PFSK-1 (cell line): ENCODE measurements around the gene CDK5RAP1.

Experiments used
- FOXP2 ChIP-seq: optimal IDR thresholded peaks from 2 replicates; pipeline ENCODE3; 2011; ENCODE audit warnings: borderline replicate concordance, control low read depth, inconsistent platforms; ENCODE audit not compliant: insufficient read depth; ENCODE audit errors: extremely low read length, extremely low read depth
- POLR2AphosphoS5 ChIP-seq: IDR thresholded peaks from 2 replicates; pipeline ENCODE4 v1.6.1; 2012; ENCODE audit warnings: low read depth, mild to moderate bottlenecking, control low read depth, low read length, moderate library complexity
- SIN3A ChIP-seq: IDR thresholded peaks from 2 replicates; pipeline ENCODE4 v1.6.1; 2012; ENCODE audit warnings: mild to moderate bottlenecking, low read length, moderate library complexity, borderline replicate concordance; ENCODE audit not compliant: insufficient read depth
- TAF1 ChIP-seq: IDR thresholded peaks from 2 replicates; pipeline ENCODE4 v1.6.1; 2012; ENCODE audit warnings: low read length, control low read depth, borderline replicate concordance; ENCODE audit not compliant: insufficient read depth
- TF ChIP-seq, protein P1 (sequence below), 2 experiments: IDR thresholded peaks; 2 replicates each; pipeline versions ENCODE4 v1.6.1 to v1.8.0; 2011 to 2012; ENCODE audit warnings: low read depth in 2 of 2, low read length in 2 of 2, control low read depth in 1 of 2, inconsistent platforms in 1 of 2, mild to moderate bottlenecking in 1 of 2, moderate library complexity in 1 of 2; ENCODE audit not compliant: insufficient read depth in 1 of 2

CDK5RAP1 gene

DNA sequence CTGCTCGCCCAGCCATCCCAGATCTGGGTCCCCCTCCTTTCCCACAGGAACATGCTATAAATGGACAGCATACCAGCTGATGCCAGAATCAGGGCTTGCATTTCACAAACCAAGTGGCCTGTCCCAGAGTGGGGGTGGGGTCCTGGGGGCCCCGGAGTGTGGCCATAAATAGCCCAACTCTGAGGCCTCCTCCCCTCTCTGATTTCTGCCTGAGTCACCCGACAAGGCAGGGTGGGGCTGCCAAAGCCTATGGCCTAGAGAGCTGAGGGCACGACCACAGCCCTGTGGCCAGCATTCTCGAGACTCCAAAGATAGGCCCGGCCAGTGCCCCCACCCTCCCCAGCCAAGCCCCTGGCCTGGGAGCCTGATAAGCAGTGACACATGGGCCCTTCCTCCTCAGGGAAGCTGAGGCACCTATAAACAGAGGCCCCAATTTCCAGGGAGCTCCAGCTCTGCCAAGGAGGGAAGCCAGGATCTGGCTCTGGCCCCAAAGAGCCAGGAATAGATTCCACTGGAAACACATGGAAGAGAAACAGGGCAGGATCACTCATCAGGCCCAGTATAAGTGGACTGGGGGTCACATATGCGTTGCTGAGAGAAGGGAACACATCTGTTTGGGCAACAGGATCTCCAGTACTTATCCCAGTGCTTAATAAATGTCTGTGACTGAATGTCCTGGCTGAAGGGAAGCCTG lies 22.0 kb upstream of the CDK5RAP1 start:
- TF ChIP-seq POLR2AphosphoS5 = no peak
- TF ChIP-seq, protein P1, sequence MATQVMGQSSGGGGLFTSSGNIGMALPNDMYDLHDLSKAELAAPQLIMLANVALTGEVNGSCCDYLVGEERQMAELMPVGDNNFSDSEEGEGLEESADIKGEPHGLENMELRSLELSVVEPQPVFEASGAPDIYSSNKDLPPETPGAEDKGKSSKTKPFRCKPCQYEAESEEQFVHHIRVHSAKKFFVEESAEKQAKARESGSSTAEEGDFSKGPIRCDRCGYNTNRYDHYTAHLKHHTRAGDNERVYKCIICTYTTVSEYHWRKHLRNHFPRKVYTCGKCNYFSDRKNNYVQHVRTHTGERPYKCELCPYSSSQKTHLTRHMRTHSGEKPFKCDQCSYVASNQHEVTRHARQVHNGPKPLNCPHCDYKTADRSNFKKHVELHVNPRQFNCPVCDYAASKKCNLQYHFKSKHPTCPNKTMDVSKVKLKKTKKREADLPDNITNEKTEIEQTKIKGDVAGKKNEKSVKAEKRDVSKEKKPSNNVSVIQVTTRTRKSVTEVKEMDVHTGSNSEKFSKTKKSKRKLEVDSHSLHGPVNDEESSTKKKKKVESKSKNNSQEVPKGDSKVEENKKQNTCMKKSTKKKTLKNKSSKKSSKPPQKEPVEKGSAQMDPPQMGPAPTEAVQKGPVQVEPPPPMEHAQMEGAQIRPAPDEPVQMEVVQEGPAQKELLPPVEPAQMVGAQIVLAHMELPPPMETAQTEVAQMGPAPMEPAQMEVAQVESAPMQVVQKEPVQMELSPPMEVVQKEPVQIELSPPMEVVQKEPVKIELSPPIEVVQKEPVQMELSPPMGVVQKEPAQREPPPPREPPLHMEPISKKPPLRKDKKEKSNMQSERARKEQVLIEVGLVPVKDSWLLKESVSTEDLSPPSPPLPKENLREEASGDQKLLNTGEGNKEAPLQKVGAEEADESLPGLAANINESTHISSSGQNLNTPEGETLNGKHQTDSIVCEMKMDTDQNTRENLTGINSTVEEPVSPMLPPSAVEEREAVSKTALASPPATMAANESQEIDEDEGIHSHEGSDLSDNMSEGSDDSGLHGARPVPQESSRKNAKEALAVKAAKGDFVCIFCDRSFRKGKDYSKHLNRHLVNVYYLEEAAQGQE (IDR thresholded peaks at IDR 0.05; ENCODE audit: insufficient read depth in 1 of 2, low read depth in 2 of 2, low read length in 2 of 2) = no peak

DNA sequence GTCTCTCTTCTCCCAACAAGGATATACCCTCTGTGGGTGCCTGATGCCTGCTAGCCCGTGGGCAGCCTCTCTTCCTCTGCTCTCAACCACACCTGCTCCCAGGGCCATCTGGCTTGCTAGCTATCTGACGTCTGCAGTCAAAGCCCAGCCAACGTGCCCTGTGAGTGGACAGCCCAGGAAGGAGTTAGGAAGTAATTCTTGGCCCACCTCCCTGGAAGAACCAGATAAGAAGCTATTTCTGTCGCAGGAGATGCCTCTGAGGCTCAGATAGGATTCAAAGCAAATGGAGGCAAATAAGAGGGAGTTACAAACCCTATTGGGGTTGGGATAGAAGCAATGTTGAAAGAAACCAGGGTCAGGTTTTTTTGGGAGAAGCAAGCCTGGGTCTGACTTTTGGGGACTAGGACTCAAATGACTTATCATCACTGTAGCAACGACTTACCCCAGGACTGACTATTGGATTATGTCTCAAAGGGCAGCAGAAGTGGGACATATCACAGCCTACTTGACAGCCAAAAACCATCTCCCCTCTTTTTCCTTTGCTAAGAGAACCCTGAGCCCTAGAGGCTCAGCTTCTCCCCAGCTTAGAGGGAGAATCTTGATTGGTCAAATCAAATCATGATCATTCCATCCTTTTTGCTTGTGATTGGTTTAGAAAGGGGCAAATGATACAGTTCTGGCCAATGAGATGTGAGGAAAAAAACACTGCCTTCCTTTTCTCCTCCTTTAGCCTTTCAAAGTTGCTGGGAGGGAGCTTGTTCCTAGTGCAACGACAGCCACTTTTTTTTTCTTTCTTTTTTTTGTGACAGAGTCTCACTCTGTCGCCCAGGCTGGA lies 18.0 kb upstream of the CDK5RAP1 start:
- TF ChIP-seq POLR2AphosphoS5 (no peak), SIN3A (no peak), TAF1 (no peak), FOXP2 (no peak)
- TF ChIP-seq, protein P1 (IDR thresholded peaks at IDR 0.05; ENCODE audit: insufficient read depth in 1 of 2, low read depth in 2 of 2, low read length in 2 of 2) = no peak

DNA sequence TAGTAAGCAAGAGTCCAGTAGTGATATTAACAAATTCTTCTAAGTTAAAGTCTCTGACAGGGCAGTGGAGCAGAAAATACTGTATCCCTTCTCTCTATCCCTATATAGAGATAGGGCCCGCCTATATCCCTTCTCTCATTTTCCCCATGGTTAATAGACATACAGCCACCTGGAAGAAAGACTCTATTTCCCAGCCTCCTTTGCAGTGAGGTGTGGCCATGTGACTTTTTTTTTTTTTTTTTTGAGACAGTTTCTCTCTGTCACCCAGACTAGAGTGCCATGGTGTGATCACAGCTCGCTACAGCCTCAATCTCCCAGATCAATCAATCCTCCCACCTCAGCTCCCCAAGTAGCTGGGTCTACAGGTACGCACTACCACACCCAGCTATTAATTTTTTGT lies 16.7 kb upstream of the CDK5RAP1 start:
- no peak for TF ChIP-seq TAF1
- TF ChIP-seq FOXP2 = no peak
- TF ChIP-seq SIN3A = no peak
- no peak for TF ChIP-seq POLR2AphosphoS5
- TF ChIP-seq, protein P1 (IDR thresholded peaks at IDR 0.05; ENCODE audit: insufficient read depth in 1 of 2, low read depth in 2 of 2, low read length in 2 of 2) = no peak

DNA sequence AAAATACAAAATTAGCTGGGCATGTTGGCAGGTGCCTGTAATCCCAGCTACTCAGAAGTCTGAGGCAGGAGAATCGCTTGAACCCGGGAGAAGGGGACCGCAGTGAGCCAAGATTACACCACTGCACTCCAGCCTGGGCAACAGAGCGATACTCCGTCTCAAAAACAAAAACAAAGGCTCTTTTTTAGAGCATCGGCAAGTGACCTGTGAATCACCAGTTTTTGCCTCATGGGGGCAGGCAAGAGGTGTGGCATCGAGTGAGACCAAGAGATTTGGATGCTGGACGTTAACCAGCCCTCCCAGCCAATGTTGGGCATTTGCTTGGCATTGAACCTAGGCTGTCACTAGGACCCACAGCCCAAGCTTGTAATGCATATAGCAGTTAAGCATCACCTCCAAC lies 14.6 kb upstream of the CDK5RAP1 start:
- TF ChIP-seq SIN3A (no peak), FOXP2 (no peak), TAF1 (no peak), POLR2AphosphoS5 (no peak)
- TF ChIP-seq, protein P1 (IDR thresholded peaks at IDR 0.05; ENCODE audit: insufficient read depth in 1 of 2, low read depth in 2 of 2, low read length in 2 of 2) = no peak
